Stimulated activated CD4-positive, alpha-beta T cell treated with anti-CD3 and anti-CD28 coated beads, TNF-alpha, amount 100 ng/mL, for 1 hour (primary cell): ENCODE measurements around the gene CACNA2D1.

Experiments used
- DNase-seq, 3 donors: peaks; one replicate each; pipeline ENCODE4 v3.0.0-alpha.2; 2020; ENCODE audit warnings: low read depth in 3 of 3, low spot score in 1 of 3

CACNA2D1 gene

GRCh38 chr7:82234457-82235049, 209.0 kb downstream of the CACNA2D1 start:
- no peak for DNase-seq

GRCh38 chr7:82230811-82231581, 212.6 kb downstream of the CACNA2D1 start:
- DNase-seq, result no peak

DNA sequence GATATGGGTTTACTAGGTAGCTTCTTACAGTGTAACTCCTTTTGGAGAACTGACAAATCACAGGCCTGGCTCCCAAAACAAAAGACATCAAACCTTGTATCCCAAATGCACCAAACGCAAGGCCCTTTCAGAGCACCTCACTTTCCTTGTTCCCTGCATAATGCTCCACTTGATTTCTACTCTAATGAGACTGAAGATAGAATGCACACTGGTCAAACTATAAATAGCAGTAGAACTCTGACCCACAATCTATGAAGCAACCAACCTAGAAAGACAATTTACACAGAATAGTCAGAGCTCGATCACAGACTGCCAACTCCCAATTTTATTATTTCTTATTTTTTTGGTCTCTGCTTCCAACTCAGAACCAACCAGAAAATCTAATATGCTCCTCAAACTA, 214.4 kb downstream of the CACNA2D1 start:
- DNase-seq, result no peak

GRCh38 chr7:82226191-82226590, 217.4 kb downstream of the CACNA2D1 start:
- DNase-seq, result no peak

DNA sequence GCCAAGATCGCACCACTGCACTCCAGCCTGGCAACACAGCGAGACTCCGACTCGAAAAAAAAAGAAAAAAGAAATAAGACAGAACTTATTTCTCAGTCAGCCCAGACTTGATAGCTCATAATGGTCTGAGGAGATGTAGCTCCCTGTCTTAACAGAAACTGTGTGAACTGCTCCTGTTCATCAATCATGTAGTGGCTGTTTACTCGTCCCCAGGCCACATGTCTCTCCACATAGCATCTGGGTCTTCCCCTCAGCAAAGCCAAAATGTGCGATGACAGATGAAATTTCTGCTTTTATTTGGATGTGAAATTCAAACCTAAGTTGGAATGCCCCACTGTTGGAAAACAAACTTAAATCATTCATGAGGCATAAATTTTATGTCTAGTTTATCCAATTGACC, 219.0 kb downstream of the CACNA2D1 start:
- DNase-seq, result no peak

DNA sequence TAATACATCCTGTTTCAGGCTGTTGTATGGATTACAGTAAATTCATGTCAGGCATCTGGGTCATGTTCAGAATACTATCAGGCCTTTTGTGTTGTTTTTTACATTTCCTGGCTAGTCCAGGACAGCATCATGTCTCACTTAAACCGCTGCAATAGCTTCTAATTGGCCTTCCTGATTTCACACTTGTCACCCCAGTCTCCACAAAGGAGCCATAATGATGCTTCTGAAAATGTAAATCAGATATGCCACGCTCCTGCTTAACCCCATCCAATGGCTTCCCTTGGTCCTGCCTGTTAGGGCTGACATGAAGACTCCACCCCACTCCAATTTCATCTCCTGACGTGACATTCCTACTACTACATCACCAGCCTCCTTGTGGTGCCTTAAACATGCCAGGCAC, 220.0 kb downstream of the CACNA2D1 start:
- DNase-seq, result no peak

- DNase-seq, result no peak
Measured at GRCh38 chr7:82221152-82221674, 222.4 kb downstream of the CACNA2D1 start.

GRCh38 chr7:82212466-82212865, 231.1 kb downstream of the CACNA2D1 start:
- DNase-seq, result no peak

GRCh38 chr7:82211333-82211732, 232.2 kb downstream of the CACNA2D1 start:
- DNase-seq, result no peak

DNA sequence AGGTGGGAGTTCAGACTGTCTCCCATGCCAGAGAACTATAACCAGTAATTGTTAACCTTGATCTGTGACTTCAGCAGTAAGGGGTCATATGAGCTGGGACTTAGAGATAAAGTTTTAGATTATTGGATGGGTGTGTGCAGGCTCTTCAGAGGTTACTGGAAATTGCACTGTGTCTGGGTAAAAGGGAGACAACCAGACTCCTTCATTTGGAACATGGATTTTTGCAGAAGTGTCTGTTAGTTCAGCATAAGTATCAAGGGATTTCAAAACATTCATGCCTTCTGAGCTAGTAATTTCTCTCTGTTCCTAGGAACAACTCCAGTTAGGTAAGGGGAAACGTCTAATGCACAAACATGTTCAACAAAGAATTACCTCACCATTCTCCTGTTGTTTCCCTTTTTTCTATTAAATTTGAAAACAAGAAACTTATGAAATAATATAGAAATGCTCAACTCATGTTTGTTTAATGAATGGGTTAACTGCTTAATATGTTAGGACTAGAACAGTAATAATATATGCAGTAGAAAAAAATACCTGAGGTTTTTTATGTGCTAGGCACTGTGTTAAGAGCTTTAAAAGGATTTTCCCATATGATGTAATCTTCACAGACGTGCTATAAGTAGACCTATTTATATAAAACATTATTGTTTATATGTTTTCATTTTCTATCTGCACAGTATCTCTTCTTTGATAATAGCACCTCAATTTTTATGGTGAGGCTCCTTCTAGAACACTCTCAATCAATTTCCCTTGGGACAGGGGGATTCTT, 233.0 kb downstream of the CACNA2D1 start:
- DNase-seq, result no peak

DNA sequence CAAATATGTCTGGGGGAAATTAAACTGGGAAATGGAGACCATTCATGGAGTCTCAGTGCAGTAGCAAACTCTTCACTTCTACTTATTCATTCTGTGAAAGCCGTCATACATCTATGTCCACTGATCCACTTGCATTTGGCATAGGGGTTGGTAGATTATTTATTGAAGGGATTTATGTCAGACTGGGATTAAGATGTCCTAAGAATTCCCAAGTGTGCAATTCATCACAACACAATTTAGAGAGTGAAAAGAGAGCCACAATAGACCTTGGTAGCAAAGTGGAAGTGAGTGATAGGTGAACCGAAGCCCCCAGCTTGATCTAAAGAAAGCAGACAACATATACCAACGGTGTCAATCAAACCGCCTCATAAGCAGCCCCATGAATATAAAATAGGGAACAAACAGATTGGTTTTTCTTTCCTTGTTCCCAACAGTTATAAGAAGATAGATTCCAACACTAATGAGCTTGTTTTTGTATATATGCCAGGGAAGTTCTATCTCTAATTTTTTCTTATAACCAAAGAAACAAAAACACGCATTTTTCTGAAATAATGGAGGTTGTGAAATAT, 234.3 kb downstream of the CACNA2D1 start:
- DNase-seq, result no peak

- no peak for DNase-seq
Measured at GRCh38 chr7:82204694-82205093, 238.9 kb downstream of the CACNA2D1 start.

DNA sequence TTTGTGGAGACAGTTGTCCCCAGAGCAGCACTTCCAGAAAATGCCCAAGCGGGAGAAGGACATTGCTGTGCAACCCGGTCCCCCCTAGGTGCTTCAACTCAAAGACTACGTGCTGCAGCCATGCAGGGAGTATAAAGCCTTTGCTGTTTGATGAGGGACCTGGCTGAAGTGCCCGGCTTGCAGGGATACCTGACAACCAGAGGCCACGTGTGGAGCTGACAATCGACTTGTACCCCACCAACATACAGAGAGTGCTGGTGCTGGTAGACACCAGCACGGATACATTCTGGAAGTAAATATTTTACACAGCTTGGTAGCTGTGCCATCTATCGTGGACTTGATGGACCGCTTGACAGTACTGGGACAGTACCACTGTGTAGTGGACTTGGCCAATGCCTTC, 240.6 kb downstream of the CACNA2D1 start:
- no peak for DNase-seq

DNA sequence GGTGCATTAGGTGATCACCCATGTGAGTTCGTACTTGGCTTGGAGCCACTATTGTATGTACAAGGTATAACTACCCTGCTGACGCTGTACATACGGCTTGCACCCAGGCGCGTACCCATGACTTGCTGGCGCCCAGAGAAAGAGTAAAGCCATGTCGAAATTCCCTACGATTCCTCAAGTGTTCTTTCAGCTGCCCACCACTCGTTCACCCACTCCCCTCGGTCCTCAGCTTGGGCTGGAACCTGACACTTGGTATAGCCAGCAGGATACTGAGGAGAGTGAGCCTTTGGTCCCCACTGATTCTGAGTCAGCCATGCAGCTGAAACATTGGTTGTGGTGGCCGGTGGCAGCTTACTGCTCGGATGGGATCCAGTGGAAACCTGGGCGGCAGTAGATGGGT, 241.5 kb downstream of the CACNA2D1 start:
- no peak for DNase-seq

DNA sequence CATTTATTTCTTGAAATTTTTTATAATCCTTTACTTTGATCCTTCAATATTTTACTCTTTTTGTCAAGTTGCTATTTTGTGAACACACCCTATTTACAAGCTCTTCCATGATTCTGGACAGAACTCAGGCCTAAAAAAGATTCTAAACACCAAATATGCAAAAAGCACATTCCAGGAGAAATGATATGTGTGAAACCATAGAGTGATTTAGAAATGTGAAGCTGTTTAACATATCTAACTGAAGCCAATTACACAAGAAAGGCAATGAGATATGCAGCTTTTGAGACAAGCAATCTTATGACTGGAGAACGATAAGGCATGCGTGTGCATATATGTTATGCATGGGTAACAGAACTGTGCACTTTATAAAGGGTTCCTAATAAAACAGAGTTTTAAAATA, 243.0 kb downstream of the CACNA2D1 start:
- DNase-seq, result no peak

- DNase-seq, result no peak
Measured at GRCh38 chr7:82194016-82194643, 249.4 kb downstream of the CACNA2D1 start.

GRCh38 chr7:82188636-82189035, 254.9 kb downstream of the CACNA2D1 start:
- DNase-seq, result no peak

GRCh38 chr7:82185443-82185842, 258.1 kb downstream of the CACNA2D1 start:
- DNase-seq, result no peak

GRCh38 chr7:82183634-82184033, 259.9 kb downstream of the CACNA2D1 start:
- DNase-seq, result no peak

DNA sequence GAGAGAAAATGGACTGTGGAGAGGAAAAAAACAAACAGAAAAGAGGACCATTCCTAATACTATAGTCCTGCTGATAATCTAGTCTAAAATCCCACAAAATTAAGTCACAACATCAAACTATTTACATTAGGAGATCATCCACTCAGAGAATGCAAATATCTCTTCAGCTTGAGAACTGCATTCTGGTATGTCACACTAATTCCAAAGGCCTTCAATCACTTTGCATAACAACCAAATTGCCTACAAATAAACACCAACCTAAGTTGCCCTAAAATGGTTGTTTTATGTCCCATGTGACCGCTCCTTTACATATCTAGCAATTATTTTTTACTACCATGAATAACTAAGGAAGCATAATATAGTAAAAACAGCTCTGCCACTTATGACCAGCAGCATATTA, 264.3 kb downstream of the CACNA2D1 start:
- no peak for DNase-seq

DNA sequence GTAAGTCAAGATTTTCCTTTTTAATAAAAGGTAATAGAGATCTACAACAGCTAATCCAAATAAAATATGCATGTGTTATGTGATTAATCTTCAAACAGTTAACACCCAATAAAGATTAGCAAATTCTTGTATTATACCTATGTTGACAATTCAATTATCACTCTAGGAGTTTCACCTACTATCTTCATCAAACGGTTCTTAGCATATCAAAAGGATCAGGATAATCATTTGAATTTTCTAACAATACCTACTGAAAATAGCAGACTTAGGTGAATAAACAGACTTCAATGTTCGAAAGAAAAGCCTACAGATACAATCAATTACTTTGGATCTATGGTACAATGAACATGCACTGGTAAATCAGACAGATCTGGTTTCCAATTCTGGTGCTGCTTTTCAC, 268.3 kb downstream of the CACNA2D1 start:
- no peak for DNase-seq
